BJ (cell line): ENCODE data around the gene CAST. TPM values are rescaled to one million over a fixed set of nuclear protein-coding genes. Genes with fewer than 3 reads are reported as not detected.

Source experiments
- CTCF ChIA-PET: fragments of 350-600 bp; formaldehyde crosslinking; extraction: SDS; loops from one replicate; lab custom pipeline; 2021; ENCODE audit warnings: antibody characterized with exemption, inconsistent platforms; lab: Yijun Ruan, JAX
- POLR2A ChIA-PET: fragments of 300-600 bp; sonication (Branson Sonifier 250); formaldehyde crosslinking; extraction: SDS; loops from one replicate; lab custom pipeline; 2021; ENCODE audit warnings: antibody characterized with exemption; lab: Charles Lee
- DNase-seq: peaks from one replicate; pipeline ENCODE4 v3.0.0-alpha.2; 2011; ENCODE audit warnings: low read depth
- H3K27me3 ChIP-seq: 2 replicates; pipeline ENCODE4 v1.6.0; 2011; ENCODE audit warnings: low read length; ENCODE audit not compliant: control insufficient read depth, insufficient read depth
- H3K36me3 ChIP-seq: 2 replicates; pipeline ENCODE4 v1.5.1; 2011; ENCODE audit warnings: low read length; ENCODE audit not compliant: control insufficient read depth, insufficient read depth
- H3K4me3 ChIP-seq: 2 replicates; pipeline ENCODE4 v1.5.1; 2011; ENCODE audit warnings: low read depth, mild to moderate bottlenecking, control low read depth, low read length
- polyA plus RNA-seq: library from polyadenylated mRNA; depleted of rRNA; stranded (reverse); fragments of >200 nt; gene quantifications from 2 replicates; pipeline ENCODE4 v1.2.3, GENCODE V29; 2011
- TF ChIP-seq, protein P1 (sequence below): IDR thresholded peaks from 2 replicates; pipeline ENCODE4 v1.5.1; 2011; ENCODE audit warnings: low read depth, mild to moderate bottlenecking, control low read depth, inconsistent platforms, low read length, moderate library complexity; ENCODE audit not compliant: insufficient read depth

Gene CAST
- polyA plus RNA-seq, 1 experiment = 112 TPM

DNA sequence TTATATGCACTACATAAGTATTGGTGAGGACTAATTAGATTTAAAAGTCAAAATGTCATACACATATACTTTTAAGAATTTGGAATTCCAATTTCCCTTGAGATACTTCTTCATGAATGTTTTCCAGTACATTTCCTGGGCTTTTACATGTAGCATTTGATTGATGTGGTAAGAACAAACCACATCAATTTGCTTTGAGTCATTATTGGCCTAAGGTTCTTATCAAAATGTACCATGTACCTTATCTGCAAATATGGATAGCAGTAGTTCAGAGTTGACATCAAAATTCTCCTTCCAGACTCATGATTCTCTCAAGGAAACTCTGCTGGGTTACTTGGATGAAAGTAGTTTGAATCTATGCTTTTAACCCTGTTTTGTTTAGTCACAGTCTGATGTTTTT lies 2.5 kb downstream of the CAST start:
- TF ChIP-seq, protein P1, sequence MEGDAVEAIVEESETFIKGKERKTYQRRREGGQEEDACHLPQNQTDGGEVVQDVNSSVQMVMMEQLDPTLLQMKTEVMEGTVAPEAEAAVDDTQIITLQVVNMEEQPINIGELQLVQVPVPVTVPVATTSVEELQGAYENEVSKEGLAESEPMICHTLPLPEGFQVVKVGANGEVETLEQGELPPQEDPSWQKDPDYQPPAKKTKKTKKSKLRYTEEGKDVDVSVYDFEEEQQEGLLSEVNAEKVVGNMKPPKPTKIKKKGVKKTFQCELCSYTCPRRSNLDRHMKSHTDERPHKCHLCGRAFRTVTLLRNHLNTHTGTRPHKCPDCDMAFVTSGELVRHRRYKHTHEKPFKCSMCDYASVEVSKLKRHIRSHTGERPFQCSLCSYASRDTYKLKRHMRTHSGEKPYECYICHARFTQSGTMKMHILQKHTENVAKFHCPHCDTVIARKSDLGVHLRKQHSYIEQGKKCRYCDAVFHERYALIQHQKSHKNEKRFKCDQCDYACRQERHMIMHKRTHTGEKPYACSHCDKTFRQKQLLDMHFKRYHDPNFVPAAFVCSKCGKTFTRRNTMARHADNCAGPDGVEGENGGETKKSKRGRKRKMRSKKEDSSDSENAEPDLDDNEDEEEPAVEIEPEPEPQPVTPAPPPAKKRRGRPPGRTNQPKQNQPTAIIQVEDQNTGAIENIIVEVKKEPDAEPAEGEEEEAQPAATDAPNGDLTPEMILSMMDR = no peak
- H3K36me3 ChIP-seq = no peaks in the 10 kb centered on the region
- no peaks in the 10 kb centered on the region for H3K27me3 ChIP-seq
- POLR2A ChIA-PET = no interaction called here
- H3K4me3 ChIP-seq = no peak overlapping the region
- CTCF ChIA-PET = interaction anchor here (0.6 to 1.0 kb wide), 2 partner anchors 23 to 85 kb away, joined by 3 read pairs; no protein-coding TSS in a partner anchor
- DNase-seq = no peak

DNA sequence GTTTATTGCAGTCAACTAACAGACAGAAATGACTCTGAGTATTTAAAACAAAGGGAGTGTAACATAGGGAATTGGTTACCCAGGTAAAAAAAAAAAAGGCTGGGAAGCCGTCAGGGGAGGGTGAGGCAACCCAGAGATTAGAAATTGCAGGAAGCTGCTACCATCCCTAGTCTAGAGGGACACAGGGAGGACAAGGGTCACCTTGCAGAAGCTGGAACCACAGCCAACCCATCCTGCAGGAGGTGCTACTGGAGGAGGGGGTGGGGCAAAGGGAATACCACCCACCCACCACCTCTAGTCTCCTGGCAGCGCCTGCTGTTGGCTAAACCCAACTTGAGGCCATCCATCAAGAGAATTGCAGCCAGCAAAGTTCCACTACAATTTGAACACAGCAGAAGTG lies 6.5 kb downstream of the CAST start:
- ChIA-PET CTCF (interaction anchor here (0.6 to 1.3 kb wide), 2 partner anchors 11 to 54 kb away, joined by 3 read pairs; no protein-coding TSS in a partner anchor), POLR2A (no interaction called here)
- TF ChIP-seq, protein P1 = no peak
- Histone ChIP-seq H3K27me3 (no peaks in the 10 kb centered on the region), H3K4me3 (no peak overlapping the region), H3K36me3 (no peaks in the 10 kb centered on the region)
- DNase-seq = no peak

DNA sequence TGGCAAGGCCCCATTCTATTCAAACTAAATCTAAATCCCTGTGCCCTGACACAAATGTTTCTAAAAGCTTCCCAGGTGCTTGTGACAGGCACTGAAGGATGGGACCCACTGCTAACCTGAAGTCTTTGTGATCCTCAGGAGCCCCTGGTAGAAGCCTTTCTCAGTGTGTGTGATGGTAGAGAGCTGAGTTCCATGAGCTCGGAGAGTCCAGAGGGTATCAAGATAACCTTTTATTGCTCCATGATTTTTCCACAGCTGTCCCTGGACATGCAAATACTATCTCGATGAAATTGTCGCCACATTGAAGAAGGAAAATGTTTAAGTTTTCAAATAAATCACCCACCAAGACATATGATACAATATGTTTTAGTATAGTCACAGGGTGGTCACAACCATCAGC lies 7.7 kb downstream of the CAST start:
- Histone ChIP-seq H3K36me3 (no peaks in the 10 kb centered on the region), H3K4me3 (no peak overlapping the region), H3K27me3 (no peaks in the 10 kb centered on the region)
- TF ChIP-seq, protein P1 = no peak
- ChIA-PET POLR2A (no interaction called here), CTCF (interaction anchor here (1.3 kb wide), 1 partner anchor 10 kb away, joined by 3 read pairs; no protein-coding TSS in a partner anchor)
- DNase-seq = no peak

DNA sequence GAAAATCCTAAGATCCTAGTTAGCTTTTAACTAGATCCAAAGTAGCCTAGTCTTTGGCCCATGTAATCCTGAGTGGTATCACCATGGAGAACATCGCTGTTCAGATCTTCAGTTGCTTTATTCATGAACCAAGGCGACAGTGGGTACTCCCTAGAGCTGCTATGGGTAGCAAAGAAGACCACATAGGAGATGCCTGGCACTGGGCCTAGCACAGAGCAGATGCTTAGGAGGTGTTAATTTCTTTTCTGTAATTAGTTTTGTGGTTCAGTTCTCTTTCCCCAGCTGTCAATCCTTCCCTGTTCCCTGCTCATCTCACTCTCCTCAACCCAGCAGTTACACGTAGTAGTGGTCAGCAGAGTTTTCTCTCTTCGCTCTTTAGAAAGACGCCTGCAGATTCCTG lies 9.3 kb downstream of the CAST start:
- ChIA-PET CTCF (no interaction called here), POLR2A (no interaction called here)
- no peak for DNase-seq
- H3K4me3 ChIP-seq = no peak overlapping the region
- TF ChIP-seq, protein P1 = no peak
- no peaks in the 10 kb centered on the region for H3K27me3 ChIP-seq
- no peaks in the 10 kb centered on the region for H3K36me3 ChIP-seq

DNA sequence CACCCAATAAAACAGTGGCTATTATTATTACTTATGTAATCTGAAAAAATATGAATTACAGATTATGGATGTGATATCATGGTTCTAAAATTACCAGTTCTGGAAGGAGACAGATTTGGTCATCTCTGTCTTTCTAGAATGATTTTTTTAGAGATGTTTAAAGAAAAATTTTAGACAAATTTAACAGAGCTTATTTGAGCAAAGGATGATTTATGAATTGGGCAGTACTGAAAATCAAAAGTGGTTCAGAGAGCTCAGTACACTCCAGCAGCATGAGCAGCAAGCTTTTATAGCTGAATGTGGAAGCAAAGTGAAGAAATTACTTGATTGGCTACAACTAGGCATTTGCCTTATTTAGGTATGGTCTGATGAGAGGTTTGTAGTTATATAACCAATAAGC lies 11.0 kb downstream of the CAST start:
- TF ChIP-seq, protein P1 = no peak
- POLR2A ChIA-PET = no interaction called here
- CTCF ChIA-PET = interaction anchor here (0.8 to 2.0 kb wide), 3 partner anchors 10 to 1873 kb away, joined by 3 to 8 read pairs (median 4); no protein-coding TSS in a partner anchor

More for the DNA sequence above, 11.0 kb downstream of the CAST start:
- no peaks in the 10 kb centered on the region; the same call in 1 of the 2 replicates for H3K36me3 ChIP-seq
- no peaks in the 10 kb centered on the region for H3K27me3 ChIP-seq
- no peak for DNase-seq
- no peak overlapping the region for H3K4me3 ChIP-seq
